ENCODE results near the gene EPN2.
A peak's percentile ranks its signal among the peaks of the same experiment; 100 is the strongest.

Gene EPN2

GRCh38 chr17:19296786-19297778 is 59.9 kb downstream of the EPN2 start:
- no peak for DNase-seq

GRCh38 chr17:19298569-19299213 is 61.5 kb downstream of the EPN2 start:
- DNase-seq, result no peak

GRCh38 chr17:19299214-19299747 is 62.1 kb downstream of the EPN2 start:
- no peak for DNase-seq

- DNase-seq, result no peak
These were observed 62.7 kb downstream of the EPN2 start for GRCh38 chr17:19299866-19300265.

GRCh38 chr17:19301274-19301951 is 64.2 kb downstream of the EPN2 start:
- DNase-seq, result no peak

- DNase-seq, result no peak
These were observed 64.8 kb downstream of the EPN2 start for GRCh38 chr17:19301973-19302372.

- no peak for DNase-seq
These were observed 65.7 kb downstream of the EPN2 start for GRCh38 chr17:19302791-19303331.

- DNase-seq, result no peak
These were observed 66.2 kb downstream of the EPN2 start for GRCh38 chr17:19303367-19303776.

- DNase-seq, result no peak
These were observed 67.0 kb downstream of the EPN2 start for GRCh38 chr17:19304209-19304608.

GRCh38 chr17:19304751-19305150 is 67.6 kb downstream of the EPN2 start:
- no peak for DNase-seq

- no peak for DNase-seq
These were observed 68.1 kb downstream of the EPN2 start for GRCh38 chr17:19305256-19305655.

- DNase-seq, result no peak
These were observed 68.6 kb downstream of the EPN2 start for GRCh38 chr17:19305761-19306159.

- peak; percentile 19 to 22 for DNase-seq
These were observed 69.3 kb downstream of the EPN2 start for GRCh38 chr17:19306160-19307111.

- DNase-seq, result no peak
These were observed 70.4 kb downstream of the EPN2 start for GRCh38 chr17:19307521-19307920.

- DNase-seq, result no peak
These were observed 71.2 kb downstream of the EPN2 start for GRCh38 chr17:19308398-19308797.

- DNase-seq, result no peak
These were observed 72.5 kb downstream of the EPN2 start for GRCh38 chr17:19309701-19310100.

- DNase-seq, result no peak
These were observed 73.0 kb downstream of the EPN2 start for GRCh38 chr17:19310151-19310550.

GRCh38 chr17:19311016-19311415 is 73.8 kb downstream of the EPN2 start:
- no peak for DNase-seq

GRCh38 chr17:19311421-19312215 is 74.5 kb downstream of the EPN2 start:
- no peak for DNase-seq

- DNase-seq, result no peak
These were observed 75.2 kb downstream of the EPN2 start for GRCh38 chr17:19312406-19312805.

Data from activated CD4-positive, alpha-beta T cell treated with anti-CD3 and anti-CD28 coated beads, Interleukin-2, amount 50 U/mL, for 48 hours (primary cell).